CD4-positive, CD25-positive, alpha-beta regulatory T cell (primary cell): Measurements from ENCODE around the gene CEP70. TPM values are rescaled to one million over a fixed set of nuclear protein-coding genes. Genes with fewer than 3 reads are reported as not detected.
A peak's percentile ranks its signal among the peaks of the same experiment; 100 is the strongest.

Experiments used
- ATAC-seq, 2 donors: fragments of 150-1000 bp; cut with Tn5 transposase; one replicate each; pipeline ENCODE4 v1.10.0; 2021; ENCODE audit warnings: low read depth in 2 of 2, moderate number of reproducible peaks in 2 of 2, moderate library complexity in 1 of 2
- DNase-seq, 3 donors: peaks; one replicate each; pipeline versions ENCODE4 v3.0.0 to v3.0.0-alpha.2; 2012 to 2022; ENCODE audit warnings: mixed read lengths in 1 of 3
- H3K27ac ChIP-seq: one replicate; pipeline ENCODE4 v1.7.0; 2013; ENCODE audit warnings: mild to moderate bottlenecking, low read length; ENCODE audit not compliant: insufficient read depth, poor library complexity, severe bottlenecking
- H3K27me3 ChIP-seq: one replicate; pipeline ENCODE4 v1.7.0; 2013; ENCODE audit warnings: low read length; ENCODE audit not compliant: control insufficient read depth, insufficient read depth
- H3K36me3 ChIP-seq: one replicate; pipeline ENCODE4 v1.7.0; 2013; ENCODE audit warnings: mild to moderate bottlenecking, low read length, moderate library complexity; ENCODE audit not compliant: control insufficient read depth, insufficient read depth
- H3K4me1 ChIP-seq: 2 replicates; pipeline ENCODE4 v1.7.0; 2013; ENCODE audit warnings: mild to moderate bottlenecking, low read length; ENCODE audit not compliant: insufficient read depth, control insufficient read depth, poor library complexity, severe bottlenecking
- H3K4me3 ChIP-seq: one replicate; pipeline ENCODE4 v1.7.0; 2013; ENCODE audit warnings: low read depth, mild to moderate bottlenecking, low read length, moderate library complexity
- H3K9me3 ChIP-seq, 2 experiments: 1 replicate in 1 of 2; 2 replicates in 1 of 2; pipeline ENCODE4 v1.7.0; 2013; ENCODE audit warnings: low read length in 2 of 2, mild to moderate bottlenecking in 1 of 2, moderate library complexity in 1 of 2; ENCODE audit not compliant: control insufficient read depth in 2 of 2
- H3K27ac Mint-ChIP-seq, 3 donors: one replicate each; pipeline ENCODE4 v1.8.0; 2020 to 2022; ENCODE audit warnings: mild to moderate bottlenecking in 3 of 3, mixed read lengths in 3 of 3, moderate library complexity in 2 of 3
- H3K27me3 Mint-ChIP-seq: one replicate; pipeline ENCODE4 v1.8.0; 2022; ENCODE audit warnings: mild to moderate bottlenecking, mixed read lengths
- H3K36me3 Mint-ChIP-seq: one replicate; pipeline ENCODE4 v1.8.0; 2020; ENCODE audit warnings: mixed read lengths
- H3K4me1 Mint-ChIP-seq, 4 donors: one replicate each; pipeline ENCODE4 v1.8.0; 2020 to 2022; ENCODE audit warnings: mixed read lengths in 4 of 4, mild to moderate bottlenecking in 1 of 4
- H3K4me3 Mint-ChIP-seq, 4 donors: one replicate each; pipeline ENCODE4 v1.8.0; 2020 to 2022; ENCODE audit warnings: mild to moderate bottlenecking in 4 of 4, mixed read lengths in 4 of 4, moderate library complexity in 3 of 4
- H3K9me3 Mint-ChIP-seq, 7 donors: one replicate each; pipeline ENCODE4 v1.8.0; 2020 to 2022; ENCODE audit warnings: mixed read lengths in 7 of 7, mild to moderate bottlenecking in 3 of 7, moderate library complexity in 2 of 7
- polyA plus RNA-seq, 4 donors: library from polyadenylated mRNA; unstranded; fragments of 300-500 nt; fragmentation: Illumina TruSeq; gene quantifications; one replicate each; pipeline ENCODE4 v1.2.3, GENCODE V29; 2021
- total RNA-seq: library from RNA; stranded (reverse); gene quantifications from one replicate; pipeline ENCODE4 v1.2.3, GENCODE V29; 2022

The CEP70 gene
- total and polyA plus RNA-seq, 5 donors from 2014 or later: 3.8 to 15.6 (median 6.5) TPM

DNA sequence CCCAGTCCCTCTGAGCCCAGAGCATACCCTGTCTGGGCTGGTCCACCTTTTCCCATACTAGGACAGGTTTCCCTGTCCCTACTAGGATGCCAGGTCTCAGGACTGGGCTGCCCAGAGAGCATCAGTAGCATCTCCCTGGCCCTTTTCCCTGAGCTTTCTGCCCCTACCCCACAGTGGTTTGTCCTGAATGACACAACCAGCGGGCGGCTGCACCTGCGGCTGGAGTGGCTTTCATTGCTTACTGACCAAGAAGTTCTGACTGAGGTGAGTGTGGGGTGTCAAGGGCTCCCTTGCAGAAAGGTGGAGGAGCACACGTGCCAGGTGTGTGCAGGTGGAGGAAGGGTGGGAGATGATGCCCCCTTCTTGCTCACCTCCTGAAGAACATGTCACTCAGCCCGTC is 126.1 kb downstream of the CEP70 start:
- no peaks in the 10 kb centered on the region for H3K9me3 ChIP-seq
- H3K27me3 ChIP-seq: no peaks in the 10 kb centered on the region
- H3K9me3 Mint-ChIP-seq: no peaks in the 10 kb centered on the region

GRCh38 chr3:138465925-138466324 is 128.1 kb downstream of the CEP70 start:
- Histone ChIP-seq H3K36me3 (no peaks in the 10 kb centered on the region), H3K27me3 (no peaks in the 10 kb centered on the region), H3K27ac (no peak overlapping the region), H3K9me3 (no peaks in the 10 kb centered on the region), H3K4me3 (no peak overlapping the region), H3K4me1 (no peaks in the 10 kb centered on the region)
- Mint-ChIP-seq H3K27me3 (peaks cover 7% of the 10 kb centered on the region), H3K4me1 (no peaks in the 10 kb centered on the region), H3K4me3 (no peak overlapping the region), H3K9me3 (no peaks in the 10 kb centered on the region), H3K36me3 (no peaks in the 10 kb centered on the region), H3K27ac (no peak overlapping the region)
- ATAC-seq (no peak), DNase-seq (no peak)

More for the DNA sequence above, 126.1 kb downstream of the CEP70 start:
- DNase-seq (no peak), ATAC-seq (no peak)
- Mint-ChIP-seq H3K36me3 (no peaks in the 10 kb centered on the region), H3K27me3 (peaks cover 17% of the 10 kb centered on the region), H3K4me1 (no peaks in the 10 kb centered on the region), H3K27ac (no peak overlapping the region), H3K4me3 (no peak overlapping the region)
- H3K4me3 ChIP-seq: no peak overlapping the region
- H3K36me3 ChIP-seq: no peaks in the 10 kb centered on the region
- no peak overlapping the region for H3K27ac ChIP-seq
- H3K4me1 ChIP-seq: no peaks in the 10 kb centered on the region

GRCh38 chr3:138465451-138465850 is 128.6 kb downstream of the CEP70 start:
- Histone ChIP-seq H3K27ac (no peak overlapping the region), H3K4me1 (no peaks in the 10 kb centered on the region), H3K27me3 (no peaks in the 10 kb centered on the region), H3K4me3 (no peak overlapping the region), H3K36me3 (no peaks in the 10 kb centered on the region), H3K9me3 (no peaks in the 10 kb centered on the region)
- no peaks in the 10 kb centered on the region for H3K9me3 Mint-ChIP-seq
- H3K27ac Mint-ChIP-seq: no peak overlapping the region
- H3K4me1 Mint-ChIP-seq: no peaks in the 10 kb centered on the region
- H3K4me3 Mint-ChIP-seq: no peak overlapping the region
- ATAC-seq (no peak), DNase-seq (no peak)
- peaks cover 5% of the 10 kb centered on the region for H3K27me3 Mint-ChIP-seq
- no peaks in the 10 kb centered on the region for H3K36me3 Mint-ChIP-seq

DNA sequence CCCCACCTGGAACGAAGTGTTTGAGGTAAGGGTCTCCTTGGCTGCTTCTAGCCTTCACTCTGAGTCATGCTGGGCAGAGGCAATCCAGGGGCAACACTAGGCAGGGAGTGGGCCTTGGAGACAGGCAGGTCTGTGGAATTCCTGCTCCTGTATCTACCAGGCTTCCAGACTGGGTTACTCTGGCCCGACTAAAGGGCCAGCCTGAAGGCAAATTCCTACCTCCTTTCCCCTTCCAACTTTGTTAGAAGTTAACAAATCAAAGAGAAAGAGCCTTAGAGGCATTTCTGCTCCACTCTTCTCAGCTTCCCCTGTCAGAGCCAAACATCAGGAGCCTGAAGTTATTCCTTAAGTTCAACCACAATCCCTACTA is 129.6 kb downstream of the CEP70 start:
- Mint-ChIP-seq H3K9me3 (no peaks in the 10 kb centered on the region), H3K27me3 (peaks cover 5% of the 10 kb centered on the region), H3K4me1 (no peaks in the 10 kb centered on the region), H3K27ac (no peak overlapping the region), H3K36me3 (no peaks in the 10 kb centered on the region), H3K4me3 (no peak overlapping the region)
- no peak for DNase-seq
- no peaks in the 10 kb centered on the region for H3K27me3 ChIP-seq
- no peak overlapping the region for H3K27ac ChIP-seq
- H3K9me3 ChIP-seq: no peaks in the 10 kb centered on the region
- H3K36me3 ChIP-seq: no peaks in the 10 kb centered on the region
- ATAC-seq: no peak
- no peaks in the 10 kb centered on the region for H3K4me1 ChIP-seq
- no peak overlapping the region for H3K4me3 ChIP-seq

DNA sequence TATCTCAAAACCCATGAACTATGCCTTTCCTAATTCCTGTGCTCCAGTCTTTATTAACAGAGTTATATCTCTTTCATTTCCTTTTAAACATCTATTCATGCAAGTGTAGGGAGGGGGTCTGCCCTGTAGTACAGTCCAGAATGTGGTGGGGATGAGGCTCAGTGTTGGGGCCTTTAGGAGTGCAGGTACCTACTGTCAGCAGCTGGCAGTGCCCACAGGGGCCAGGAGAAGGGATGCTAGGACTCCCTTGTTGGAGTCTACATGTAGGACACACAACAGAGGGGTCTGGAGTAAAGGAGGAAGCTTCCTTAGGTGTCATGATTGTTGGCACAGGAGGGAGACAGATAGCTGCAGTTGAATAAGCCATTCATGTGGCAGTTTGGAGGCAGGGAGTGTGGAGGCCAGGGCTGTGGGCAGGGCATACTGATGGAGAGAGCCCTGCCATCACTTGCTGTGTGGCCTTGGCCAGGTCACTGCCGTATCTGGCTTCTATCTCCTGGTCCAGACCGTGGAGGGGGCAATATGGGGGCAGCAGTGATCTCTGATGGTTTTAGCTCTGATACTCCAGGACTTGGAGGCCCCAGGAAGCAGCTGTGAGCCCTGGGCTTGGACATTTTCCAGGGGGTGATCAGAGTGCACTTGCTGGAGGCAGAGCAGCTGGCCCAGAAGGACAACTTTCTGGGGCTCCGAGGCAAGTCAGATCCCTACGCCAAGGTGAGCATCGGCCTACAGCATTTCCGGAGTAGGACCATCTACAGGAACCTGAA is 130.2 kb downstream of the CEP70 start:
- Mint-ChIP-seq H3K27me3 (no peaks in the 10 kb centered on the region), H3K9me3 (no peaks in the 10 kb centered on the region), H3K36me3 (no peaks in the 10 kb centered on the region), H3K27ac (peak overlapping the region in 1 of 3 donors; percentile 60), H3K4me3 (no peak overlapping the region), H3K4me1 (no peaks in the 10 kb centered on the region)
- Histone ChIP-seq H3K4me1 (no peaks in the 10 kb centered on the region), H3K36me3 (no peaks in the 10 kb centered on the region), H3K27ac (no peak overlapping the region), H3K27me3 (no peaks in the 10 kb centered on the region), H3K4me3 (no peak overlapping the region), H3K9me3 (no peaks in the 10 kb centered on the region)
- DNase-seq (no peak), ATAC-seq (no peak)

DNA sequence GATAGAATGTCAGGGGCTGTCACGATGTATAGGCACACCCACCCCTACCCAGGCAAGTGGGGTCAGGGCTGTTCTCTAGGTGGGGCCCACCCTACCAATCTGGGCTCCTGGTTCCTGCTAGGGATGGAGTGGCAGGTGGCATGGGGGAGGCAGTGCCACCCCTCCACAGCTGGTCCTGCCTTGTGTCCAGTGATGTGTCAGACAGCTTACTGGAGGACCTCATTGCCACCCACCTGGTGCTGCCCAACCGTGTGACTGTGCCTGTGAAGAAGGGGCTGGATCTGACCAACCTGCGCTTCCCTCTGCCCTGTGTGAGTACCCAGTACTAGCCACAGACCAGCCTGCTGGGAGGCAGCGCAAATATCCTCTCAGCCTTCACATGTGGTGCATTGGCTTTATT is 132.2 kb downstream of the CEP70 start:
- DNase-seq (no peak), ATAC-seq (no peak)
- Mint-ChIP-seq H3K9me3 (no peaks in the 10 kb centered on the region), H3K27ac (no peak overlapping the region), H3K4me1 (no peaks in the 10 kb centered on the region), H3K36me3 (no peaks in the 10 kb centered on the region), H3K27me3 (no peaks in the 10 kb centered on the region), H3K4me3 (no peak overlapping the region)
- no peaks in the 10 kb centered on the region for H3K27me3 ChIP-seq
- H3K4me3 ChIP-seq: no peak overlapping the region
- H3K27ac ChIP-seq: no peak overlapping the region
- H3K9me3 ChIP-seq: no peaks in the 10 kb centered on the region
- no peaks in the 10 kb centered on the region for H3K36me3 ChIP-seq
- H3K4me1 ChIP-seq: no peaks in the 10 kb centered on the region

DNA sequence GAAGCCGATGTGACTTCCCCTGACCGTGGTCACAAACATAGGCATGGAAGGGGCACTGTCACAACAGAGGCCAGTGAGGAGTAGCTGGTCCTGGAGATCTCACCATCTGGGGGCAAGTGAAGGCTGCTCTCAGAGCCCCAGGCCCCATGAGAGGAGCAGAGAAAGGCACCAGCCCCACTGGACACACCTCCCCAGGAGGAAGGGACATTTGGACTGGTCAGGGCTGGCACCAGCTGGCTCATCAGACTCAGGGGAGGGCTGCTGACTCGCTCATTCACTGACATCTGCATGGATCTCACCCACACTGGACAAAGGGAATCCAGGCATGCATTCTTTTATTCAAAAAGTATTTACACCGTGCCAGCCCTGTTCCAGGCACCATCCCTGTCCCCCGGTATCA is 132.8 kb downstream of the CEP70 start:
- Histone ChIP-seq H3K27ac (no peak overlapping the region), H3K9me3 (no peaks in the 10 kb centered on the region), H3K4me1 (peaks cover 3% of the 10 kb centered on the region), H3K27me3 (no peaks in the 10 kb centered on the region), H3K4me3 (no peak overlapping the region), H3K36me3 (no peaks in the 10 kb centered on the region)
- ATAC-seq: no peak
- no peaks in the 10 kb centered on the region for H3K9me3 Mint-ChIP-seq
- H3K4me3 Mint-ChIP-seq: no peak overlapping the region
- H3K27me3 Mint-ChIP-seq: no peaks in the 10 kb centered on the region
- H3K36me3 Mint-ChIP-seq: no peaks in the 10 kb centered on the region
- no peak overlapping the region for H3K27ac Mint-ChIP-seq
- H3K4me1 Mint-ChIP-seq: peaks cover 0 to 4% (median under 1%) of the 10 kb centered on the region in 4 donors
- DNase-seq: no peak

GRCh38 chr3:138460536-138461205 is 133.4 kb downstream of the CEP70 start:
- Mint-ChIP-seq H3K36me3 (no peaks in the 10 kb centered on the region), H3K9me3 (no peaks in the 10 kb centered on the region), H3K4me1 (peaks cover 0 to 10% (median 3%) of the 10 kb centered on the region in 4 donors), H3K27me3 (no peaks in the 10 kb centered on the region), H3K4me3 (no peak overlapping the region), H3K27ac (no peak overlapping the region)
- Histone ChIP-seq H3K27me3 (no peaks in the 10 kb centered on the region), H3K9me3 (no peaks in the 10 kb centered on the region), H3K36me3 (no peaks in the 10 kb centered on the region), H3K4me1 (peaks cover 6% of the 10 kb centered on the region), H3K27ac (no peak overlapping the region), H3K4me3 (no peak overlapping the region)
- no peak for DNase-seq
- ATAC-seq: no peak
